Chondrocyte (in vitro differentiated cells): ENCODE data around the gene TMEM218. TPM values are rescaled to one million over a fixed set of nuclear protein-coding genes. Genes with fewer than 3 reads are reported as not detected.

Experiments used
- DNase-seq: peaks from one replicate; pipeline ENCODE4 v3.0.0; 2021; ENCODE audit warnings: mixed read lengths, low spot score
- H3K27ac Mint-ChIP-seq: one replicate; pipeline ENCODE4 v1.8.0; 2021; ENCODE audit warnings: mild to moderate bottlenecking, moderate library complexity, mixed read lengths; ENCODE audit not compliant: unreplicated experiment
- H3K27me3 Mint-ChIP-seq: 2 replicates; pipeline ENCODE4 v1.8.0; 2021; ENCODE audit warnings: low read depth, mixed read lengths
- H3K36me3 Mint-ChIP-seq: 2 replicates; pipeline ENCODE4 v1.8.0; 2021; ENCODE audit warnings: low read depth, mixed read lengths
- H3K4me1 Mint-ChIP-seq: 2 replicates; pipeline ENCODE4 v1.8.0; 2021; ENCODE audit warnings: low read depth, mild to moderate bottlenecking, mixed read lengths
- H3K4me3 Mint-ChIP-seq: one replicate; pipeline ENCODE4 v1.8.0; 2021; ENCODE audit warnings: mild to moderate bottlenecking, moderate library complexity, mixed read lengths; ENCODE audit not compliant: unreplicated experiment
- H3K9me3 Mint-ChIP-seq: 2 replicates; pipeline ENCODE4 v1.8.0; 2021; ENCODE audit warnings: low read depth, mixed read lengths
- CTCF ChIP-seq: fragments of 200-600 bp; sonication (generic); IDR thresholded peaks from 2 replicates; pipeline ENCODE4 v1.5.0; 2021; ENCODE audit warnings: antibody characterized with exemption, mild to moderate bottlenecking, moderate library complexity
- total RNA-seq: library from RNA; stranded (reverse); gene quantifications from 3 replicates; pipeline ENCODE4 v1.2.1, GENCODE V29; 2021

TMEM218 gene
- total RNA-seq, 1 donor from 2014 or later, result 12.0 TPM

GRCh38 chr11:125155767-125156166 lies 44.3 kb upstream of the TMEM218 start:
- H3K9me3 Mint-ChIP-seq, result no peaks in the 10 kb centered on the region
- no peaks in the 10 kb centered on the region for H3K36me3 Mint-ChIP-seq
- no peaks in the 10 kb centered on the region for H3K27me3 Mint-ChIP-seq
- no peak overlapping the region for H3K27ac Mint-ChIP-seq
- H3K4me1 Mint-ChIP-seq, result no peaks in the 10 kb centered on the region
- DNase-seq, result no peak
- no peak for TF ChIP-seq CTCF
- H3K4me3 Mint-ChIP-seq, result no peak overlapping the region

GRCh38 chr11:125155100-125155444 lies 43.6 kb upstream of the TMEM218 start:
- no peaks in the 10 kb centered on the region for H3K27me3 Mint-ChIP-seq
- TF ChIP-seq CTCF, result no peak
- H3K27ac Mint-ChIP-seq, result no peak overlapping the region
- H3K4me1 Mint-ChIP-seq, result no peaks in the 10 kb centered on the region
- no peak for DNase-seq
- no peaks in the 10 kb centered on the region for H3K9me3 Mint-ChIP-seq
- H3K36me3 Mint-ChIP-seq, result no peaks in the 10 kb centered on the region
- no peak overlapping the region for H3K4me3 Mint-ChIP-seq

GRCh38 chr11:125154378-125155099 lies 43.1 kb upstream of the TMEM218 start:
- no peak overlapping the region for H3K27ac Mint-ChIP-seq
- no peak for DNase-seq
- no peaks in the 10 kb centered on the region for H3K36me3 Mint-ChIP-seq
- H3K27me3 Mint-ChIP-seq, result no peaks in the 10 kb centered on the region
- TF ChIP-seq CTCF, result no peak
- no peaks in the 10 kb centered on the region for H3K9me3 Mint-ChIP-seq
- H3K4me3 Mint-ChIP-seq, result no peak overlapping the region
- no peaks in the 10 kb centered on the region for H3K4me1 Mint-ChIP-seq

- no peaks in the 10 kb centered on the region for H3K4me1 Mint-ChIP-seq
- H3K27ac Mint-ChIP-seq, result no peak overlapping the region
- no peak overlapping the region for H3K4me3 Mint-ChIP-seq
- H3K9me3 Mint-ChIP-seq, result no peaks in the 10 kb centered on the region
- no peaks in the 10 kb centered on the region for H3K27me3 Mint-ChIP-seq
- DNase-seq, result no peak
- TF ChIP-seq CTCF, result no peak
- H3K36me3 Mint-ChIP-seq, result no peaks in the 10 kb centered on the region
Measured at GRCh38 chr11:125153837-125154236, 42.4 kb upstream of the TMEM218 start.

- H3K27me3 Mint-ChIP-seq, result no peaks in the 10 kb centered on the region
- H3K36me3 Mint-ChIP-seq, result no peaks in the 10 kb centered on the region
- no peaks in the 10 kb centered on the region for H3K9me3 Mint-ChIP-seq
- no peak overlapping the region for H3K4me3 Mint-ChIP-seq
- peaks cover 22% of the 10 kb centered on the region for H3K4me1 Mint-ChIP-seq
- no peak for TF ChIP-seq CTCF
- DNase-seq, result no peak
- no peak overlapping the region for H3K27ac Mint-ChIP-seq
Measured at GRCh38 chr11:125148743-125149142, 37.3 kb upstream of the TMEM218 start.
